SK-N-MC (cell line): ENCODE results near the gene TBC1D22A.

Source experiments
- DNase-seq: peaks from one replicate; pipeline ENCODE4 v3.0.0-alpha.2; 2011; ENCODE audit warnings: low read depth, low spot score
- H3K27ac ChIP-seq: fragments of 200-600 bp; sonication (generic); 2 replicates; pipeline ENCODE4 v1.5.1; 2016; ENCODE audit warnings: mixed run types
- H3K36me3 ChIP-seq: fragments of 200-600 bp; sonication (generic); 2 replicates; pipeline ENCODE4 v1.6.1; 2017; ENCODE audit warnings: antibody characterized with exemption, low read length, mixed read lengths; ENCODE audit not compliant: insufficient read depth
- H3K4me3 ChIP-seq: fragments of 200-600 bp; sonication (generic); 2 replicates; pipeline ENCODE4 v1.5.1; 2016
- H3K9ac ChIP-seq: fragments of 200-600 bp; sonication (generic); 2 replicates; pipeline ENCODE4 v1.8.0; 2017; ENCODE audit warnings: mixed run types, mixed read lengths; ENCODE audit not compliant: insufficient read length
- H3K9me3 ChIP-seq: fragments of 200-600 bp; sonication (generic); 2 replicates; pipeline ENCODE4 v1.6.1; 2017; ENCODE audit warnings: low read depth, mild to moderate bottlenecking, antibody characterized with exemption, low read length, moderate library complexity, mixed read lengths
- EZH2 ChIP-seq: fragments of 200-600 bp; sonication (generic); IDR thresholded peaks from one replicate; pipeline ENCODE4 v1.6.1; 2017; ENCODE audit warnings: antibody characterized with exemption
- FOXP2 ChIP-seq: optimal IDR thresholded peaks from 2 replicates; pipeline ENCODE3; 2011; ENCODE audit warnings: mild to moderate bottlenecking, moderate library complexity; ENCODE audit not compliant: insufficient read depth; ENCODE audit errors: extremely low read length, control extremely low read depth
- POLR2AphosphoS5 ChIP-seq: IDR thresholded peaks from 2 replicates; pipeline ENCODE4 v1.6.1; 2012; ENCODE audit warnings: mild to moderate bottlenecking, low read depth, low read length, borderline replicate concordance

The TBC1D22A gene

DNA sequence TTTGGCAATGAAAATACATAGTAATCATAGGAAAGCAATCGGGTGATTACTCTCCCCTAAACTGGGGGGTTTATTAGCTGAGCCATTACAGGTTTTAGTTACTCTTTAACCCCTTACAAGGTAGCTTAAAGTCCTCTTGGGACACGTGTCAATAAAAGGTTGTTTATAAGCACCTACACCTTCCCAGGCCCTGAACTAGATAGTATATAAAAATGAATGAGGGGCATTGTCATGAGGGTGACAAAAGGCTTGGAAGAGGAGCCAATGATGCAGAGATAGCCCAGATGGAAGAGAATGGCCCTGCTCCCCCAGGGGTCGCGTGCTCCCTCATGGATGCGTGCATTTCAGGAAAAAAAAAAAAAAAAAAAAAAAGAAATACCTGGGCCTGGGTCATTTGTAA lies 276.9 kb downstream of the TBC1D22A start:
- DNase-seq = no peak
- TF ChIP-seq FOXP2 = no peak
- TF ChIP-seq POLR2AphosphoS5 = no peak
- no peak for TF ChIP-seq EZH2
- H3K27ac ChIP-seq = no peak overlapping the region
- H3K9me3 ChIP-seq = no peaks in the 10 kb centered on the region
- H3K36me3 ChIP-seq = no peaks in the 10 kb centered on the region
- no peak overlapping the region for H3K9ac ChIP-seq
- H3K4me3 ChIP-seq = no peak overlapping the region

- TF ChIP-seq FOXP2 (no peak), EZH2 (no peak), POLR2AphosphoS5 (no peak)
Measured at GRCh38 chr22:47040486-47041270, 278.2 kb downstream of the TBC1D22A start.

DNA sequence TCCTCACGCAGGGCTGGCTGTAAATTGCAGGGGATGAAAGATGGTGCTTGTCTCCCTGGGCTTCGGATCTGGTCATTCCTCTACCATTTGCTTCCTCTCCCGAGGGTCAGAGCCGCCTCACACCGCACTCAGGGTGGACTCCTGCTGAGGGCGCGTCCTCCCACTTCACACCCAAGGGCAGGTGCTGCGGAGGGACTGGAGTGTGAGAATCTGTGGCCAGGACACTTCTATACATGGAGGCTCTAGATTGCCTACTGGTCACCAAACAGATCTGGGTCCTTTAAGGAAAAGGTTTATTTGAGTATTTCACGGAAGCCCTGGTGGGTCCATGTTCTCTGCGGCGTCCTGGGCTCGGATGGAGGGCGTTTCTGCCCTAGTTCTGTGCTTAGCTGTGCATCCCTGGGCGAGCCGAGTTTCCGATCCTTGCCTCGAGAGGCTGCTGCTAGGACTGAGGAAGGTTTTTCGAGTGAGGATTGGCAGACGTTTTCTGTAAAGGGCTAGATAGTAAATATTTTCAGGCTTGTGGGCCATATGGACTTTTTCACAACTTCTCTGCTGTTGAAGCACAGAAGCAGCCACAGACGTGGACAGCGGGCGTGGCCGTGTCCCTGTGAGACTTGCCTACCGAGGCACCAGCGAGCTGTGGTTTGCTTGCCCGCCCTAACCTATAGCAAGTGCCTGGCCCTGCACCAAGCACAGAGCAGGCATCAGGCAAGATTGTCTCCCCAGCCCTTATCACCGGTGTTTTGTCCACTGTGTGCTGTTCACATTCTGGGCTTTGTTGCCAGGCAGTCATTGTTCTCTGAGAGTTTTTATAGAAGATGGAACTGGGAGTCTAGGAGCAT lies 279.0 kb downstream of the TBC1D22A start:
- H3K36me3 ChIP-seq = no peaks in the 10 kb centered on the region
- no peak for DNase-seq
- no peak overlapping the region for H3K9ac ChIP-seq
- H3K27ac ChIP-seq = no peak overlapping the region
- H3K9me3 ChIP-seq = no peaks in the 10 kb centered on the region
- no peak overlapping the region for H3K4me3 ChIP-seq
- TF ChIP-seq EZH2 (no peak), FOXP2 (no peak), POLR2AphosphoS5 (no peak)

More at GRCh38 chr22:47040486-47041270, 278.2 kb downstream of the TBC1D22A start:
- no peak overlapping the region for H3K27ac ChIP-seq
- H3K9me3 ChIP-seq = no peaks in the 10 kb centered on the region
- H3K36me3 ChIP-seq = no peaks in the 10 kb centered on the region
- no peak overlapping the region for H3K4me3 ChIP-seq
- DNase-seq = no peak
- H3K9ac ChIP-seq = no peak overlapping the region

- no peak overlapping the region for H3K4me3 ChIP-seq
- H3K36me3 ChIP-seq = no peaks in the 10 kb centered on the region
- TF ChIP-seq POLR2AphosphoS5 = no peak
- no peak for TF ChIP-seq FOXP2
- no peak for TF ChIP-seq EZH2
- H3K27ac ChIP-seq = no peak overlapping the region
- no peak overlapping the region for H3K9ac ChIP-seq
- DNase-seq = no peak
- no peaks in the 10 kb centered on the region for H3K9me3 ChIP-seq
Measured at GRCh38 chr22:47042116-47042825, 279.8 kb downstream of the TBC1D22A start.

GRCh38 chr22:47042861-47043496 lies 280.5 kb downstream of the TBC1D22A start:
- no peak for TF ChIP-seq EZH2
- no peak for TF ChIP-seq POLR2AphosphoS5
- no peak for TF ChIP-seq FOXP2
- no peaks in the 10 kb centered on the region for H3K36me3 ChIP-seq
- H3K9me3 ChIP-seq = no peaks in the 10 kb centered on the region
- no peak overlapping the region for H3K27ac ChIP-seq
- no peak for DNase-seq
- no peak overlapping the region for H3K4me3 ChIP-seq
- H3K9ac ChIP-seq = no peak overlapping the region

DNA sequence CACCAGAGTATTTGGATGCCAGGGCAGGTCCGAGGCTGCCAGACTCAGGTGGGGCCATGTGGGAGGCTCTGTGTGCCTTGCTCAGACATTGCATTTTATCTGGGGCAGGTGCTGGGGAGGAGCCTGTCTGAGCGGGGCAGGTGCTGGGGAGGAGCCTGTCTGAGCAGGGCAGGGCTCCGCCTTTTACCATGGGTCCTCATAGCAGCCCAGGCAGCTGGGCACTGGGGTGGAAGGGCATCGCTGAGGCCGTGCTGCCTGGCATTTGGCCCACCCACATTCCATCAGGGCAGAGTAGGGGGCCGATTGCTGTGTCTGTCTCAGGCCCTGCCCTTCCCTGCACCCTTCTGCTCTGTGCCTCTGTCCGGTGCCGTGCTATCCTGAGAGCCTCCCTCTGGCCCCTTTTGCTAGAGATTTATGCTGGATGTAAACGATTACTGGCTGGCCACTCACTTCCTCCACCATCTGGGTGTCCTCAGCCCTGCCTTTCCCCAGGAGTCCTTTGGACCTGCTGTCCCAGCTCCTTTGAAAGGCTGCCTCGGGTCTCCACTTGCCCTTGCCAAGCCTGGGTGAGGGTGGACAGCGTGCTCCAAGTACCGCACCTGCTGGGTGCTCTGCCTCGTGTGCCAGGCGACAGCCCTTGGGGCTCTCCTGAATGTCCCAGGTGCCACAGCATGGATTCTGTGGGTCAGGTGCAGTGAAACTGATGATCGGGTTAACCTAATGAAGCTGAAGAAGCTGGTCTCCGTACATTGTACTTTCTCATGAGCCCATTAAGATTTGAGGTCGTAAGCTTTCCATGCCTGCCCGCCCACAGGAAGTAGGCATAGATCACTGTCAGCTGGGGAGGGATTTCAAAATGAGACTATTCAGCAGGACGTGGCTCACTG lies 281.6 kb downstream of the TBC1D22A start:
- peak; percentile 16 for DNase-seq
- TF ChIP-seq FOXP2 (no peak), EZH2 (no peak), POLR2AphosphoS5 (no peak)
- H3K4me3 ChIP-seq = 0 out of 2 replicates have a peak overlapping the region, but pooled peaks have one; percentile 3
- H3K36me3 ChIP-seq = no peaks in the 10 kb centered on the region
- H3K27ac ChIP-seq = no peak overlapping the region
- no peaks in the 10 kb centered on the region for H3K9me3 ChIP-seq
- no peak overlapping the region for H3K9ac ChIP-seq

DNA sequence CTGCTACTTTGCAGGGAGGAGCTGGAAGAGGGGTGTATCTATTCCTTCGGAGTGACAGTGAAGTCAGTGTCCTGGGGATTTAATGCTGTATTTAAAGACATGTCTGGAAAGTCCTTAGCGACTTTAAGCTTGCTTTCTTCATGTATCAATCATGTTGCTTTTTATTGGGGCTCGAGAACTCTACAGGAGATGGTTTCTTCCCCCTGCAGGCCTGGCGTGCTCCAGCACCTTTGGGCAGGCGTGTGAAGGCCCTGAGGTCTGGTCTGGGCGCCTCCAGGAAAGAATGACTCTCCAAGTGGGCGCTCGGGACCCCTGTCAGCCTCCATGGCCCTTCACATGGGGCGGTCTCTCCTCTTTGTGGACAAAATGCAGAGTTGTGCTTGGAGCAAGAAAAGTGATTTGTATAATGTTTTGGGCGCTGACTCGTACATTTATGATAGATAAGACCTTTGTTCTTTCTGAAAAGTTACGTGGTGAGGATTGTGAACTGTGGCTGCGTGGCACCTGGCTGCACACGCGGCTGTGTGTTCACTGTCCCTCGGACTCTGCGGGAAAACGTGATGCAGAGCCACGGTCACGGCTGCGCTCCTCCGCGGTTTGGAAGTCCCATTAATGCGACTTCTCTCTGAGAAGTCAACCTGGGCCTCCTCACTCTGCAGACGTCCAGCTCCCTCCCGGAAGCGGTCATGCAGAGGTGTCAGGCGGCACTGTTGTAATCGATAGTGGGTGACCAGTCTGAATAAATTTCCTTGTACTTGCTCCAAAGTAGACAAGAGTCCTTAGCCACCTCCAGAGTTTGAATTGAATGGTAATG lies 282.5 kb downstream of the TBC1D22A start:
- H3K36me3 ChIP-seq = no peaks in the 10 kb centered on the region
- DNase-seq = no peak
- H3K27ac ChIP-seq = no peak overlapping the region
- H3K9ac ChIP-seq = no peak overlapping the region
- no peak for TF ChIP-seq EZH2
- no peak for TF ChIP-seq POLR2AphosphoS5
- TF ChIP-seq FOXP2 = no peak
- no peak overlapping the region for H3K4me3 ChIP-seq
- H3K9me3 ChIP-seq = no peaks in the 10 kb centered on the region
